Hematopoietic multipotent progenitor cell treated with erythropoietin and hydrocortisone succinate and interleukin-3 and kit ligand, for 8 days (in vitro differentiated cells): ENCODE results near the gene BDH1.
"Not testable (repeated sequence)": the region's sequence is repeated elsewhere in the genome, so short reads cannot be mapped to it uniquely, and the experiment has no call there.

Source experiments
- DNase-seq: peaks from one replicate; pipeline ENCODE4 v3.0.0-alpha.2; 2015

The BDH1 gene

DNA sequence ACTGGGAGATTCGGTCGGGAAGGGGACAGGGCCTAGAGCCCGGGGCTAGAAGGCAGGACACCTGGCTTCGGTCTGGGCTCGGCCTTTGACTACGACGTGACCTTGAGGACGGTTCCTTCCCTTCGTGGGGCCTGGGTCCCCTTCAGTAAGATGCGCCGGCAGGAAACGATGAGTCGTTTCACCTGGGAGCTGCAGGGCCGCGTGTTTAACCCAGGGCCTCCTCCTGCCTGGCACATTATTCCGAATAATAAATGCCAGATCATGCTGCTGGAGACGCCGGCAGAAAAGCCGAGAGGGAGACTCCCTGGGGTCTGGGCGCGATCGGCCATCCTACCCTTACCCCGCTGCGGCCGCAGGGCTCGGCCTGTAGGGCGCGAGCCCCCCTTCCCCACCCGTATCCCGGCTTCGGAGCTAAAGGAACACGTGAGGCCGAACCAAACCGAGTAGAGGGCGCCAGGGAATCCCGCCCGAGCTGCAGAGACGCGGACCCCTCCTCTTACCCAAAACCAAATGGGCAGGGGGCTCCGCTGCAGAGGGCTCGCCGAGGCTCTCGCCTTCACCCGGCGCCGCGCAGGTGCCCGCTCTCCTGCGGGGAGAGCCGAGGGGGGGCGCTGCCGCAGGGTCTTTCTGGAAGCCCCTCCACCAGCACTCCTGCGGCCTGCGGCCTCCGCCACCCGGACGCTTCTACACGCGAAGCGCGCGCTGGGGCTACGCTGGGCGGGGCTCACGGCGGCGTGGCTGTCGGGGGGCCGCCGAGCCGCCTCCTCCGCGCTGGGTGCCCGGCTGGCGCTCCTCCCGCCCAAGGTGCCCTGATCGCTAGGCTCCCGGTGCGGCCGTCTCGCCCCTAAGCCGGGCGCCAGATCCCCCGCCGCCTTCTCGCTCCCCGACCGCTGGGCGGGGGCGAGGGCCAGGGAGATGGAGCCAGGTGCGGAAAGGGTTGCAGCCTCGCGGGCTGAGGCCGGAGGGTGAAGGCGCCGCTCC lies at the start of gene BDH1:
TSS of gene BDH1 (minus strand) at position 688 of the 981 bp plus-strand sequence. CDS start 9,525 bp downstream, outside the sequence.
- peak; percentile 69 for DNase-seq

DNA sequence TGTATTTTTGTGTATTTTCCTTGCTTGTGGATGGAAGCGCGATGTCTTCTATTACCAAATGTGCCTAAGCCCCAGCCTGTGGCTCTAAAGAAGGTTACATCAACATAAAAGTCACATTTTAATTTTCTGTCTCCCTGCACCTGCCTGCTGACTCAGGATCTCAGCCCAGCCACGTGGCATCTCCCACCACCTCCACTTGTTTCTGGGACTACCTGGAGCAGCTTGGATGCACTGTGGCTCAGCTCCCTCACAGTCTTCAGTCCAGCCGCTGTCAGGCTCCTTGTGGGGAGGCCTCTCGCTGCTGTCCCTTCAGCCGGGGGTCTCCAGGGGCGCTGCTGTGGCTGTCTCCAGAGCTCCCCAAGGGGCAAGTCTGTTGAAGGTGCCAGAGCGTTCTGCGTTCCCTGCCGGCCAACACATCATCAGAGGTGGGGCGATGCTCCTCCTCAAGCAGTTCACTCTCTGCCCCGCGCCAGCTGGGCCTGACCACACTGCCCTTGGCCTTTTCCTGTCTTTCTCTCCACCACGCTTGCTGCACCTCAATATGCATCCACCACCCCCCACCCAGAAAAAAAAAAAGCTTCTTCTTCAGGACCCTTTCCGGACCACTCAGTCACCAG lies 47.7 kb upstream of the BDH1 start:
- no peak for DNase-seq

- DNase-seq = not testable (repeated sequence)
Measured at GRCh38 chr3:197602351-197602750, 46.6 kb upstream of the BDH1 start.

- not testable (repeated sequence) for DNase-seq
Measured at GRCh38 chr3:197601566-197601840, 45.7 kb upstream of the BDH1 start.

GRCh38 chr3:197600796-197601565 lies 45.2 kb upstream of the BDH1 start:
- no peak for DNase-seq

- DNase-seq = peak; percentile 80
Measured at GRCh38 chr3:197599089-197599765, 43.5 kb upstream of the BDH1 start.

- DNase-seq = no peak
Measured at GRCh38 chr3:197598404-197598980, 42.7 kb upstream of the BDH1 start.

DNA sequence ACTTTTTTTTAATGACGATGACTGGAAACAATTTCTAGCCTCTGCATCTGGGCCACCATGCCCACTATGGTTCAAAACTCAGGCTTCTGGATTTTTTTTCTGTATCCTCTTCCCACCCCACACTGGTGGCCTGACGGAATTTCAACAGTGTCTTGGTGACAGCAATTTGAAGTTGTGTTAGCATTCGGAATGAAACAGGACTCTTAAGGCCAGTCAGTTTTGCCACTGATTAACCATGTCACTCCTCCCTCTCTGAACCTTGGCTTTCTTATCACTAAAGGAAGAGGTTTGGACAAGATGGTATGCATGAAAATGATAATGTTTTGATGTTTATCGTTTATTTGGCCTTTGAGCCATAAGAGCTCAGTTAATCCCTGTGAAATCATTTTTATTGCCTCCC lies 41.6 kb upstream of the BDH1 start:
- peak; percentile 13 for DNase-seq

DNA sequence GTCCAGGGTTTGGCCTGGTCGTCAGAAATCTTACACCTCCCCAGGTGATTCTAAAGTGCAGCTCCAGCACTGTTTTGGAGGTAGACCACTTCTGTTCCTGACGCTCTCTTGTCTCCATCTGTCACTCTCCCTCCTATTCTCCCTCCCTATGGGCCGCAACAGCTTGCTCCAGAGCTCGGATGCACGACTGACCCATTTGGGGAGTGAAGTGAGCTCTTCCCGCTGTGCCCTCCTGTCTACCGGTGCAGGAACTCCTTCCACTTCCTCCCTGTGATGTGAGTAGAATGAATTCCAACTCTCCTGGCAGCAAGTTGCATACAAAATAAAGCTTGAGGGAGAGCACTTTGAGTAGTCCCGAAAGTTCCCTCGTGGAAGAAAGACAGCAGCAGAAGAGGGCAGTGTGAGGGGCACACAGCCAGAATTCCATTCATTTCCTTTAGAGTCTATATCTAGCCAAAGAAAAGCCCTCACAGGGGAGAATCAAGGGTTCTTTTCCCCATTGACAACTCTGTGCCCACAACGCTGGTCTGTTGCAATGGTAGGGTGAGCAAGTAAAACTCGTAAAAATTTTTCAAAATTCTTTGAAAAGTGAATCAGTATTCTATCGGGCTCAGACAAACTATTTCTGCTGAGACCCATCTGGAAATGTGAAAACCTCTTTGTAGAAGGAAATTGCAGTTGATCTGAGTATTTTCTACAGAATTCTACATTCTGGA lies 39.9 kb upstream of the BDH1 start:
- no peak for DNase-seq

DNA sequence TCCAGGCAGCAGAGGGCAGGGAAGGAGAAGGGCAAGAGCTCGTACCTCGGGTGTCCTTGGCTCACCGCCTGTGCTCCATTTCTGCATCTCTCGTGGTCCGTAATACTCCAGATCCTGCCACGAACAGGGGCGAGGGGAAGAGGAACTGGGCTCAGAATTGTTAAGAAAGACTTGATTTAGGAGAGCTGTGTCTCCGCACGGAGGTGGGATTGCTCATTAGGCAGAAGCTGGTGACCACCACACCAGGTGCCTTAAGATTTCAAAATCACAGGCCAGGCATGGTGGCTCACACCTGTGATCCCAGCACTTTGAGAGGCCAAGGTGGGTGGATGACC lies 37.2 kb upstream of the BDH1 start:
- DNase-seq = no peak

GRCh38 chr3:197592361-197593045 lies 36.7 kb upstream of the BDH1 start:
- peak; percentile 69 for DNase-seq

- DNase-seq = no peak
Measured at GRCh38 chr3:197591816-197592215, 36.0 kb upstream of the BDH1 start.

GRCh38 chr3:197590313-197590962 lies 34.7 kb upstream of the BDH1 start:
- no peak for DNase-seq

DNA sequence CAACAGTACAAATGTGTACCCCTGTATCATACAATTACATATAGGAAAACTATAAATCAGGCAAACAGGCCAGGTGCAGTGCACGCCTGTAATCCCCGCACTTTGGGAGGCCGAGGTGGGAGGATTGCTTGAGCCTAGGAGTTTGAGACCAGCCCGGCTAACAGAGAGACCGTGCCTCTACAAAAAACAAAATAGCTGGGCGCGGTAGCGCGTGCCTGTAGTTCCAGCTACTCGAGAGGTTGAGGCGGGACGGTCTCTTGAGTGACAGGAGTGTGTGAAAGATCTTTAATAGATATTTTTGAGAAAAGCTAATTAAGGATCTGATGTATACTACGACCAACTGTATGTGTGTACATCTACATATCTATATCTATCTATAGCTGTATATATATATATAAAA lies 33.8 kb upstream of the BDH1 start:
- no peak for DNase-seq

- DNase-seq = not testable (repeated sequence)
Measured at GRCh38 chr3:197586768-197587167, 31.0 kb upstream of the BDH1 start.

DNA sequence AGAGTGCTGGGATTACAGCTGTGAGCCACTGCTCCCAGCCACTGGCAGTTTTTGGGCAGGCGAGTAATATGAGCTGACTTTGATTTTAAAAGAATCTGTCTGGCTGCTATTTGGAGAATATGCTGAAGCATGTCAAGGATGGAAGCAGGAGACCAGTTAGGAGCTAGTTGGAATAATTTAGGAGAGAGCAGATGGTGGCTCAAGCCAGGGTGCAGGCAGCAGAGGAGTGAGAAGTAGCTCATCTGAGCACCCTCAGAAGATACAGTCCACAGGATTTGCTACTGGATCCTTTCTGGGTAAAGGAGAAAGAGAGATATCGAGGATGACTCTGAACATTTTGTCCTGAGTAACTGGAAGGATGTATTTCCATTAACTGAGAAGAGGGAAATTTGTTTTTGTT lies 30.4 kb upstream of the BDH1 start:
- DNase-seq = no peak

GRCh38 chr3:197584733-197585132 lies 29.0 kb upstream of the BDH1 start:
- DNase-seq = no peak

DNA sequence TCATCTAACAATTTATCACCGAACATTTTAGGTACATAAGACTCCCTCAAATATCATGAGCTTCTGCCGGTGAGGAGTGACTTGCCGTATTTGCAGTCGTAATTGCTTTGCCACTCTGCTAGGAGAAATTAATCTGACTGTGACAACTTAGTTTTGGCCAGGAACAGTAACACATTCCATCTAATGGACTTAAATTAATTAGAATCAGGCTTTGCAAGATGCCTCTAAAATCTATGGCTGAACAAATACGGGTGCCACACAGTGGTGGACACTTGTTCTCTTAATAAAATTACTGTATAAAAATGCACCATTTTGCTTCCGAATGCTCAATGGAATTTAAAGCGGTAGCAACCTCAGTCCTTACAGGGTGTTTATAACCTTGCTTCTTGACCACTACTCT lies 27.6 kb upstream of the BDH1 start:
- DNase-seq = no peak

GRCh38 chr3:197580253-197580691 lies 24.5 kb upstream of the BDH1 start:
- no peak for DNase-seq

- DNase-seq = no peak
Measured at GRCh38 chr3:197578376-197578775, 22.6 kb upstream of the BDH1 start.
